ENCODE results near the gene BLVRB.
A peak's percentile ranks its signal among the peaks of the same experiment; 100 is the strongest.
"Not testable (repeated sequence)": the region's sequence is repeated elsewhere in the genome, so short reads cannot be mapped to it uniquely, and the experiment has no call there.

The BLVRB gene

DNA sequence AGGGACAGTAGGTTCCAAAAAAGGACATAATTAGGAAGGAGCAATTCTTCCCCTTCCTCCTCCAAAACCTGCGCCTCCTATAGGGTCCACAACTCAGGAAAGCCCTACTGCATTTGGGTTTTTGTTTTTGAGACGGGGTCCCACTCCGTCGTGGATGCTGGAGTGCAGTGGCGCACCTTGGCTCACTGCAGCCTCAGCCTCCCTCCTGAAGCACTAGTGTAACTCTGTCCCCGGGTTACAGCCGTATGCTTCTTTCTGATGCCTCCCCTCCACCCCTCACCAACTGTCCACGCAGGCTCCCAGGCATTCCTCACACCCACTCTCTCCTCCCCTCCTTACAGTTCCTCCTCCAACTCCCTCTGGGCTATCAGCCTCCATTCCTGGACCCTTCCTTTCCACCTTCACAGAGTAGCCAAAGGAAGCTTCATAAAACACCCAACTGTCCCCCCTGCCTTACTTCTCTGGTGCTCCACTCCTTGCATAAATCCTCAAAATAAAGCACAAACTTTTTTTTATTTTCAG, 19.2 kb downstream of the BLVRB start:
- Mint-ChIP-seq H3K9me3 (ENCODE audit: low read depth) (no peaks in the 10 kb centered on the region), H3K4me3 (peak overlapping the region; percentile 38), H3K27me3 (no peaks in the 10 kb centered on the region), H3K36me3 (peaks cover 3% of the 10 kb centered on the region), H3K27ac (no peak overlapping the region), H3K4me1 (ENCODE audit: low read depth) (peaks cover 17% of the 10 kb centered on the region)

DNA sequence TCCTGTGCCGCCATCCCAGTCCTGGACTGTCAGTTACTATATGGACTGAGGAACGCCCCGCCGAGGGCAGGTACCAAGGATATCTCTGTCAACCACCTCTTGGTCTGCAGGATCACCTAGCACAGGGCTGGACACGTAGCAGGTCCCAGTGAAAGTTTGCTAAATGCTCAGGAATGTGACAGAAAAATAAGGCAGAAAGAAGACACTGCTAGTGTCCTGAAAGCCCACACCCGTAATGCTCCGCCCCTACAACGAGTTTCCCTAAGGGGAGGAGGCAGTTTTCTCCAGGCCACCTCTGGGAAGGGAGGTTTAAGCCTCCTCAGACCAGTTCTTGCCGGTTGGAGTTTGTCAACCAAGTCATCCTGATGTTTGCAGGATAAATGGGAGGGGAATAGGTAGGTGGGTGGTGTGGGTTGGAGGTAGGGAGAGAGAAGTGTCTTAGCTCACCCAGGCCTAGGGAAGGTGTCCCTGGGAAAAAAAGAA, 19.7 kb downstream of the BLVRB start:
- H3K4me3 Mint-ChIP-seq: peak overlapping the region; percentile 68
- H3K9me3 Mint-ChIP-seq (ENCODE audit: low read depth): no peaks in the 10 kb centered on the region
- H3K27me3 Mint-ChIP-seq: no peaks in the 10 kb centered on the region
- peaks cover 5% of the 10 kb centered on the region for H3K36me3 Mint-ChIP-seq
- peaks cover 17% of the 10 kb centered on the region for H3K4me1 Mint-ChIP-seq (ENCODE audit: low read depth)
- H3K27ac Mint-ChIP-seq: no peak overlapping the region

DNA sequence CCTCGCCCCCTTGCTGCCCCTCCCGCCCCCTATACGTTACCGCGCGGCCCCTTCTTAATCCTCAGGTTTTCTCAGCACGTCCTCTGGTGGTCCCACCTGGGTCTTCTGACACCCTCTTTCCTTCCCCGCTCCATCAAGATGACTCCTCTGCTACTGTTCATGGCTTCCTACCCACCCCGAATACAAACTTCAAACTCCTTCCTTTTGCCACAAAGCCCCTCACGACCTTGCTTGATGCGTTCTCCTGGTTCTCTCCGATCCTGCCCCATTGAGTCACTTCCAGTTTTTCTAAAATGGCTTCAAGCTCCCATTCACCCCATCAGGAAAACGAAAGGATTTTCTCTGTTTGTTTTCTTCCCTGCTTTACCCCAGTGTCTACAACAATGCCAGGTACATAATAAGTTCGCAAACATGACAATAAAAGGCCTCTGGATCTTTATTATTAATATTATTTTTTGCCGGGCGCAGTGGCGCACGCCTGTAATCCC, 20.7 kb downstream of the BLVRB start:
- Mint-ChIP-seq H3K4me1 (ENCODE audit: low read depth) (peaks cover 20% of the 10 kb centered on the region), H3K27ac (peak overlapping the region; percentile 74), H3K4me3 (peak overlapping the region; percentile 100), H3K9me3 (ENCODE audit: low read depth) (no peaks in the 10 kb centered on the region), H3K36me3 (peaks cover 5% of the 10 kb centered on the region), H3K27me3 (no peaks in the 10 kb centered on the region)

DNA sequence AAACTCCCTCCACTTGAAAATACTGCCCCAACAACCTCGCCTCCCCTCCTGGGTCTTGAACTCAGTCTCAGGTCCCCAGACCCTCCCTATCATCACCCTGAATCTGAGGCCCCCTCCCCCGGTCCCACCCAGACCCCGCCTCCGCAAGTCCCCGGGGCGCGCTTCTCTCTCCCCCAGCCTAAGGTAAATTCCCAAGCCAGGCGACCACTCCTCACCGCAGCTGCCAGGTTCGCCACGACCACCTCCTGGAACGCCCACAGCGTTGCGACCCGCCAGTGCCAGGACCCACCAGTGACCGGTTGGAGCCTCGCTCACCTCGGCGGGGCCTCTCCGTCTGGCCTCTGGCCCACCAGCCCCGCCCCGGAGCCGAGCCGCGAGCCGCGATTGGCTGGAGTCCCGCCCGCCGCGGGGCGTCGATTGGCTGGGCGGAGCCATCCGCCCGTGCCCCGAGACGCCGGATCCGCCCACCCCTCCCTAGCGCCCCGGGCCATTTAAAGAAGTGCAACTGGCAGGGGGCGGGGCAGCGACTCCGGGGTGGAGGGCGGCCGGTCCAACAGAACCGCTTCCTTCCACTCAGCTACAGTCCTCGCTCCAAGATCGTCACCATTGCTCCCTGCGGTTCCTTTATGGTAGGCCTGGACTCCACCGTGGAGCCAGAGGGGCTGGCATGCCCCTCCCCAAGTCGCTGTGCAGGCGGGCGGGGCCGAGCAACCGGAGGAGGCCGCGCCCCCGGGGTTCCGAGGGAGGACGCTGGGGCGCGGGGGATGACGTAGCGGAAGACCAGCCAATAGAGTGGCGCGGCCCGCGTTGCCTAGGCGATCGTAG, 21.3 kb downstream of the BLVRB start, which contains the start of gene SERTAD3:
TSS of gene SERTAD3 (minus strand) at position 336 of the 825 bp plus-strand sequence. CDS start 2,255 bp downstream, outside the sequence.
- H3K27me3 Mint-ChIP-seq: no peaks in the 10 kb centered on the region
- peak within 1 kb of the TSS; percentile 100 for H3K4me3 Mint-ChIP-seq
- peak within 1 kb of the TSS; percentile 96 for H3K27ac Mint-ChIP-seq
- peaks cover 20% of the 10 kb centered on the region for H3K4me1 Mint-ChIP-seq (ENCODE audit: low read depth)
- H3K9me3 Mint-ChIP-seq (ENCODE audit: low read depth): no peaks in the 10 kb centered on the region
- peaks cover 2% of the 10 kb centered on the region for H3K36me3 Mint-ChIP-seq

DNA sequence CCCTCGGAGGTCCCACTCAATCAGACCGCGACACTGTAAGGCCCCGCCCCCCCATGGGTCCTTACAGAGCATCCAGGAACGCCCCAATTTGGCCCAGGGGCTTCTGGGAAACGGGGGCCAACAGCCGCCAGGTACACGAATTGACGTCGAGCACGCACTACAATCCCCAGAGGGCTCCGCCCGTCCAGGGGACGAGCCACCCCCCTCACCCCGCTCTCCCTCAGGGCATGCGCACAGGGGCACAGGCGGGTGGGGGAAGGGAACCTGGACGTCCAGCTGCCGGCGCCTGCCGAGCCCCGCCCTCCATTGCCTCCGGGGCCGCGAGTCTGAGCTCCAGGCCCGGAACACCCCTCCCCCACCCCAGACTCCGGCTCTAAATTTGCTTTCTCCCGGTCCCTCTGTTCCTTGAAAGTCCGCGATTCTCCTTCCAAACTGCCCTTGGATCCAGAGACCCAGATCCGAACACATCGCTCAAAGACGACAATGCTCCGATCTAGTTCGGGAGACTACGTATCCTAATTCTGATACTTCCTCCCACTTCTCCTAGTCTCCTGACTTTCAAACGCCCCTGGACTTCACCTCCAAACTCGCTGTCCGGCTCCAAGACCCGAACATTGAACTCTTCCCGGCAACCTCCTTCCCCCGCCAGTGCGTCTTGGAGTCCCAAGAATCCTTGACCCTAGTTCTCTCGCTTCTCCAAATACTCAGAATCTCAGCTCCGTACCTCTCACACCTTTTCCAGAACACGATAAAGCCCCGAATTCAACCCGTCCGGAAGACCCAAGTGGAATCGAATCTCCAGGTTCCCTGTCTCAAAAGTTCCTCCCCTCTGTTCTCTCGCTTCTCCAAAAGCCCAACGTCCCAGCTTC, 22.2 kb downstream of the BLVRB start:
- no peaks in the 10 kb centered on the region for H3K9me3 Mint-ChIP-seq (ENCODE audit: low read depth)
- H3K27me3 Mint-ChIP-seq: no peaks in the 10 kb centered on the region
- H3K36me3 Mint-ChIP-seq: peaks cover 2% of the 10 kb centered on the region
- H3K4me3 Mint-ChIP-seq: peak overlapping the region; percentile 100
- H3K4me1 Mint-ChIP-seq (ENCODE audit: low read depth): peaks cover 20% of the 10 kb centered on the region
- H3K27ac Mint-ChIP-seq: peak overlapping the region; percentile 97

DNA sequence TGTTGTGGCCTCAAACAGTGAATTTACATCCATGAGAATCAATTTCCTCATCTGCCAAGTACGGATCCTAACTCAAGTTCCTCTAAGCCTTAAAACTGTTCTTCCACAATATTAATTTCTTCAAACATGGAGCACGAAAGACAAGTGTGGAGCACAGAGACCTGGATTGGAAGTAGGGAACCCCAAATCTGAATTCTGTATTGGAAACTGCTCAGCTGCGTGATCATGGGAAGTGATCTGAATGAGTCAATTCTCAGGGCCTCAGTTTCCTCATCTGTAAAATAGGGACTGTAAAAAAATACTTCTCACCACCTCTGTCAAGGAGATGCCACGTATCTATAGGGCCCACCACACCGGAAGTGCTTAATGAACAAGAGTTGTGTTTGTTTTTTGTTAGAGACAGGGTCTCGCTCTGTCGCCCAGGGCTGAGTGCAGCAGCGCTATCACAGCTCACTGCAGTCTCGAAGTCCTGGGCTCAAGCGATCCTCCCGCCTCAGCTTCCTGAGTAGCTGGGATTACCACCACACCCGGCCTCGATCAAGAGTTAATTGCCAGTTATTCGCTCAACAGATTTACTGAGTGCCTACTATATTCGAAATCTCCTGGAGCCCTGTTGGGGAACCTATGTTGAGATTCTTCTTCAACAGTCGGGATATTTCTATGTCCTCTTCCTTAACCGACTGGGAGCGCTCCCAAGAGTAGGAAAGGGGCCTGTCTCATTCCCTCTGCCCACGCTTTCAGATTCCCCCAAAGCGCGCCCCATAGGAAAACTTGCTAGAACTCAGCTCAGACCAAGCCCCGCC, 23.0 kb downstream of the BLVRB start:
- no peaks in the 10 kb centered on the region for H3K9me3 Mint-ChIP-seq (ENCODE audit: low read depth)
- no peaks in the 10 kb centered on the region for H3K27me3 Mint-ChIP-seq
- peak overlapping the region; percentile 97 for H3K27ac Mint-ChIP-seq
- H3K4me1 Mint-ChIP-seq (ENCODE audit: low read depth): peaks cover 22% of the 10 kb centered on the region
- H3K36me3 Mint-ChIP-seq: peaks cover 2% of the 10 kb centered on the region
- peak overlapping the region; percentile 100 for H3K4me3 Mint-ChIP-seq

DNA sequence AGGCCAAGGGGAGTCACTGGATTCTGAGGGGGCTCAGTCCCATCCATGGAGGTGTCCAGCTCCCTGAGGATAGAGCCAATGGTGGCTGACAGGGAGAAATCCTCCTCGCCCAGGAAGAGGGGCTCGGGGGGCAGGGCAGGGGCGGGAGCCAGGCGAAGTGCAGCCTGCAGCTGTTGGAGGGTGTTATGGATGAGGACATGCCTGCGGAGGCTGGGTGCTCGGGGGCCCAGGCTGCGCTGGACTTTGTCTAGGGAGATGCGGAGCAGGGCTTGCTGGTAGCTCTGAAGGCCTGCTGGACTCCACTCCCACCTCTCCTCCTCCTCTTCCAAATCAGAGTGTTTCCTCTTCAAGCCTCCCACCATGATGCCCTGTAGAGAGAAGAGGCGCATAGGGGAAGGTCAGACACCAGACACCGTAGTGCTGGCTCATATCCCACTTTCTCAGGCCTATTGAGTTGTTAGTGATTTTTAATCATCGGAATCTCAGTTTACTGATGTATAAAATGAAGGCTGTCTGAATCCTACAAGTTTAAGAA, 23.8 kb downstream of the BLVRB start:
- Mint-ChIP-seq H3K4me1 (ENCODE audit: low read depth) (peaks cover 22% of the 10 kb centered on the region), H3K36me3 (peaks cover 2% of the 10 kb centered on the region), H3K27ac (peak overlapping the region; percentile 97), H3K9me3 (ENCODE audit: low read depth) (no peaks in the 10 kb centered on the region), H3K27me3 (no peaks in the 10 kb centered on the region), H3K4me3 (peak overlapping the region; percentile 100)

DNA sequence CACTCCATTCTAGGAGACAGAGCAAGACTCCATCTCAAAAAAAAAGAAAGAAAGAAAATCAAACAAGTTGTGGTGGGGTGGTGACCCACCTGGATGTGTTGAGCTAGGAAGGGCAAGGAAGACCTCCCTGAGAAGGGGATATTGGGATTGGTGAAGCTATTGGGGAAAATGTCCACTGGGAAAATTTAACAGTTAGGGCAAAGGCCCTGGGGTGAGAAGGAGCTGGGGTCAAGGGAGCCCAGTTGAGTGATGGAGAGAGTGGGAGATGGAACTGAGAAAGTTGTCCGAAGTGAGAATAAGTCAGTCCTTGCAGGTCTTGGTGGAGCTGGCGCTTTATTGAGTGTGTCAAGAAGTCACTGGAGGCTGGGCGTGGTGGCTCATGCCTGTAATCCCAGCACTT, 27.3 kb downstream of the BLVRB start:
- Mint-ChIP-seq H3K4me3 (no peak overlapping the region), H3K36me3 (peaks cover 2% of the 10 kb centered on the region), H3K9me3 (ENCODE audit: low read depth) (no peaks in the 10 kb centered on the region), H3K27ac (peak overlapping the region; percentile 58), H3K27me3 (no peaks in the 10 kb centered on the region), H3K4me1 (ENCODE audit: low read depth) (peaks cover 26% of the 10 kb centered on the region)

DNA sequence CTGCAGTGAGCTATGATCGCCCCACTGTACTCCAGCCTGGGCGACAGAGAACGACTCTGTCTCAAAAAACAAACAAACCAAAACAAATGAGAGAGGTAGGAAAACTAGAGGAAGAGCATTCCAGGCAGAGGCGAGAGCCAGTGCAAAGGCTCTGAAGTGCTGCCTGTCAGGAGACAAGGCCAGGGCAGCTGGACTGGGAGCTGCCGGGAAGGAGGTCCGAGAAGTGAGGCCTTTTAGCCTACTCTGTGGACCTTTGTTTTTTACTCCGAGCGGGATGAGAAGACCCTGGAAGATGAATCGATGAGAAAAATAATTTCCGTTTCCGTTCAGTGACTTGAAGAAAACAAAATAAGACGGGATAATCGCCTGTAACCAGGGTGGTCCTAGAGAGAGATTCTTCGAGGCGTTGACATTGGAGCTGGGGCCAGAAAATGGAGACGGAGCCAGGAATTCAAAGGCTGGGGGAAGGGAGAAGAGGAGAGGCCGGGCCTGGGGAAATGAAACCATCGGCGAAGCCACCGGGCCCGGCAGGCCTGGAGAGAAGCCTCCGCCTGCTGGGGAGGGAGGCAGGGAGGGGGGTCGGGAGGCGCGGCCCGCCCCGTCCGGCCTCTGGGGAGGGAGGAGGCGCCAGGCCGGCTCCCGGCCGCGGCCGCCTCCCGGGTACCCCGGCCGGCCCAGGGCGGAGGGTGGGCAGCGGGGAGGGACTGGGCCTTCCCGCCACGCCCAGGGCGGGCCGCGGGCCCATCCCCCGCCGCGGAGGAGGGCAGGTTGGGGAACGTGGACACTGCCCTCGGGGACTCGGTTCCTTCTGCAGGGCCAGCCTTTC, 31.9 kb downstream of the BLVRB start:
- Mint-ChIP-seq H3K4me1 (ENCODE audit: low read depth) (peaks cover 14% of the 10 kb centered on the region), H3K4me3 (peak overlapping the region; percentile 92), H3K27me3 (no peaks in the 10 kb centered on the region), H3K27ac (peak overlapping the region; percentile 98), H3K9me3 (ENCODE audit: low read depth) (no peaks in the 10 kb centered on the region), H3K36me3 (no peaks in the 10 kb centered on the region)

DNA sequence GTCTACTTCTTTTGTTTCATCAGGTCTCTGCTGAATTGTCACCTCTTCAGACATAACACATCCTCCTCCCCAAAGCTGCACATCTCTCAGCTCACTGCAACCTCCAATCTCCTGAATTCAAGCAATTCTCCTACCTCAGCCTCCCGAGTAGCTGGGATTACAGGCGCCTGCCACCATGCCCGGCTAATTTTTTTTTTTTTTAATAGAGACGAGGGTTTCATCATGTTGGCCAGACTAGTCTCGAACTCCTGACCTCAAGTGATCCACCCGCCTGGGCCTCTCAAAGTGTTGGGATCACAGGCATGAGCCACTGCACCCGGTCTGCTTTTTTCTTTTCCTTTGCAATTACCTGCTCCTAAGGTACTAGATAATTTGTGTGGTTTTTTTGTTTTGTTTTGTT, 32.8 kb downstream of the BLVRB start:
- not testable (repeated sequence) for H3K36me3 Mint-ChIP-seq; H3K9me3 Mint-ChIP-seq (ENCODE audit: low read depth); H3K27me3 Mint-ChIP-seq
- Mint-ChIP-seq H3K27ac (peak overlapping the region; percentile 98), H3K4me3 (peak overlapping the region; percentile 92), H3K4me1 (ENCODE audit: low read depth) (peaks cover 12% of the 10 kb centered on the region)

DNA sequence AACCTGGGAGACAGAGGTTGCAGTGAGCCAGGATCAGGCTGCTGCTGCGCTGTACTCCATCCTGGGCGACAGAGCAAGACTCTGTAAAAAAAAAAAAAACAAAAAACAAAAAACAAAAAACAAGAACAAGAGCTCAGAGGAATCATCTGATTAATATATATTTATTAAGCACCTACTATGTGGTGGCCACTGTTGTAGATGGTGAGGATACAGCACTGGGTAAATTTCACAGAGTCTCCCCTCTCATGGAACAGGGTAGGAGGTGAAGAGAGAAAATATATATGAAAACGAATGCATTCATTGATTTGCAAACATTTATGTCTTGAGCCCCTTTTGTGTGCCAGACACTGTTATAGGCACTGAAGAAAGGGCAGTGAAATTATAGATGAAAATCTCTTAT, 33.8 kb downstream of the BLVRB start:
- Mint-ChIP-seq H3K4me1 (ENCODE audit: low read depth) (peaks cover 12% of the 10 kb centered on the region), H3K27ac (no peak overlapping the region), H3K36me3 (no peaks in the 10 kb centered on the region), H3K4me3 (no peak overlapping the region), H3K27me3 (no peaks in the 10 kb centered on the region), H3K9me3 (ENCODE audit: low read depth) (no peaks in the 10 kb centered on the region)

DNA sequence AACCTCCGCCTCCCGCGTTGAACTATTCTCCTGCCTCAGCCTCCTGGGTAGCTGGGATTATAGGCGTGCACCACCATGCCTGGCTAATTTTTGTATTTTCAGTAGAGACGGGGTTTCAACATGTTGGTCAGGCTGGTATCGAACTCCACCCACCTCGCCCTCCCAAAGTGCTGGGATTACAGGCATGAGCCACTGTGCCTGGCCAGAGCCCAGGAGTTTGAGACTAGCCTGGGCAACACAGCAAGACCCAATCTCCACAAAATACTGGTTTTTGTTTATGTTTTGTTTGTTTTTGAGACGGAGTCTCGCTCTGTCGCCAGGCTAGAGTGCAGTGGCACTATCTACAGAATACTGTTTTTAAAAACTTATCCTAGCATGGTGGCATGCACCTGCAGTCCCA, 35.3 kb downstream of the BLVRB start:
- H3K4me3 Mint-ChIP-seq; H3K27me3 Mint-ChIP-seq; H3K36me3 Mint-ChIP-seq; H3K27ac Mint-ChIP-seq; H3K9me3 Mint-ChIP-seq (ENCODE audit: low read depth): not testable (repeated sequence)
- peaks cover 14% of the 10 kb centered on the region for H3K4me1 Mint-ChIP-seq (ENCODE audit: low read depth)

DNA sequence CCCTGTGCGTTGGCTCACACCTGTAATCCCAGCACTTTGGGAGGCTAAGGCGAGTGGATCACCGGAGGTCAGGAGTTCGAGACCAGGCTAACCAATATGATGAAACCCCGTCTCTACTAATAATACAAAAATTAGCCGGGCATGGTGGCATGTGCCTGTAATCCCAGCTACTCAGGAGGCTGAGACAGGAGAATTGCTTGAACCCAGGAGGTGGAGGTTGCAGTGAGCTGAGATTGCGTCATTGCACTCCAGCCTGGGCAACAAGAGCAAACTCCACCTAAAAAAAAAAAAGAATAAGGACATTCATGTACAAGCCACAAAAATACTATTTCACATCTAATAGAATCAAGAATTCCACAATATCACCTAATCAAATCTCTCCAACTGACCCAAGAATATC, 37.3 kb downstream of the BLVRB start:
- H3K27ac Mint-ChIP-seq; H3K27me3 Mint-ChIP-seq; H3K9me3 Mint-ChIP-seq (ENCODE audit: low read depth); H3K4me3 Mint-ChIP-seq; H3K36me3 Mint-ChIP-seq: not testable (repeated sequence)
- peaks cover 14% of the 10 kb centered on the region for H3K4me1 Mint-ChIP-seq (ENCODE audit: low read depth)

Data from activated naive CD8-positive, alpha-beta T cell (primary cell).